IPS DF 19.7 (cell line): ENCODE results near the gene TEX264.

Experiments used
- DNase-seq: peaks from one replicate; pipeline ENCODE4 v3.0.0-alpha.2; 2013; ENCODE audit warnings: low read depth, low spot score

The TEX264 gene

GRCh38 chr3:51673802-51674654 lies 3.0 kb downstream of the TEX264 start:
- no peak for DNase-seq

- no peak for DNase-seq
Measured at GRCh38 chr3:51675201-51675611, 4.2 kb downstream of the TEX264 start.

- no peak for DNase-seq
Measured at GRCh38 chr3:51676102-51676640, 5.1 kb downstream of the TEX264 start.

GRCh38 chr3:51677358-51677757 lies 6.3 kb downstream of the TEX264 start:
- no peak for DNase-seq

GRCh38 chr3:51678186-51678585 lies 7.1 kb downstream of the TEX264 start:
- no peak for DNase-seq

- no peak for DNase-seq
Measured at GRCh38 chr3:51678641-51679040, 7.6 kb downstream of the TEX264 start.

GRCh38 chr3:51679318-51679717 lies 8.3 kb downstream of the TEX264 start:
- DNase-seq = no peak

GRCh38 chr3:51679777-51680176 lies 8.7 kb downstream of the TEX264 start:
- DNase-seq = no peak

- no peak for DNase-seq
Measured at GRCh38 chr3:51680196-51680595, 9.1 kb downstream of the TEX264 start.

- DNase-seq = no peak
Measured at GRCh38 chr3:51680663-51681230, 9.7 kb downstream of the TEX264 start.

- DNase-seq = no peak
Measured at GRCh38 chr3:51681453-51681852, 10.4 kb downstream of the TEX264 start.

- peak; percentile 84 for DNase-seq
Measured at GRCh38 chr3:51682079-51682478, 11.0 kb downstream of the TEX264 start.

- no peak for DNase-seq
Measured at GRCh38 chr3:51682526-51682925, 11.5 kb downstream of the TEX264 start.

- DNase-seq = no peak
Measured at GRCh38 chr3:51683566-51683965, 12.5 kb downstream of the TEX264 start.

GRCh38 chr3:51684971-51685751 lies 14.1 kb downstream of the TEX264 start:
- DNase-seq = no peak

- no peak for DNase-seq
Measured at GRCh38 chr3:51686056-51686455, 15.0 kb downstream of the TEX264 start.

GRCh38 chr3:51686512-51687215 lies 15.6 kb downstream of the TEX264 start:
- no peak for DNase-seq

GRCh38 chr3:51687431-51688205 lies 16.6 kb downstream of the TEX264 start:
- no peak for DNase-seq

- DNase-seq = no peak
Measured at GRCh38 chr3:51688206-51688600, 17.2 kb downstream of the TEX264 start.

GRCh38 chr3:51691021-51691420 lies 20.0 kb downstream of the TEX264 start:
- no peak for DNase-seq

GRCh38 chr3:51691949-51692348 lies 20.9 kb downstream of the TEX264 start:
- no peak for DNase-seq
